Activated T-cell treated with anti-CD3 and anti-CD28 coated beads for 4 hours (primary cell): ENCODE measurements around the gene GNB1L.
"Not testable (repeated sequence)": the region's sequence is repeated elsewhere in the genome, so short reads cannot be mapped to it uniquely, and the experiment has no call there.

ENCODE experiments used
- DNase-seq: peaks from one replicate; pipeline ENCODE4 v3.0.0-alpha.2; 2020

Gene GNB1L

GRCh38 chr22:19807161-19807913 lies 47.3 kb downstream of the GNB1L start:
- no peak for DNase-seq

DNA sequence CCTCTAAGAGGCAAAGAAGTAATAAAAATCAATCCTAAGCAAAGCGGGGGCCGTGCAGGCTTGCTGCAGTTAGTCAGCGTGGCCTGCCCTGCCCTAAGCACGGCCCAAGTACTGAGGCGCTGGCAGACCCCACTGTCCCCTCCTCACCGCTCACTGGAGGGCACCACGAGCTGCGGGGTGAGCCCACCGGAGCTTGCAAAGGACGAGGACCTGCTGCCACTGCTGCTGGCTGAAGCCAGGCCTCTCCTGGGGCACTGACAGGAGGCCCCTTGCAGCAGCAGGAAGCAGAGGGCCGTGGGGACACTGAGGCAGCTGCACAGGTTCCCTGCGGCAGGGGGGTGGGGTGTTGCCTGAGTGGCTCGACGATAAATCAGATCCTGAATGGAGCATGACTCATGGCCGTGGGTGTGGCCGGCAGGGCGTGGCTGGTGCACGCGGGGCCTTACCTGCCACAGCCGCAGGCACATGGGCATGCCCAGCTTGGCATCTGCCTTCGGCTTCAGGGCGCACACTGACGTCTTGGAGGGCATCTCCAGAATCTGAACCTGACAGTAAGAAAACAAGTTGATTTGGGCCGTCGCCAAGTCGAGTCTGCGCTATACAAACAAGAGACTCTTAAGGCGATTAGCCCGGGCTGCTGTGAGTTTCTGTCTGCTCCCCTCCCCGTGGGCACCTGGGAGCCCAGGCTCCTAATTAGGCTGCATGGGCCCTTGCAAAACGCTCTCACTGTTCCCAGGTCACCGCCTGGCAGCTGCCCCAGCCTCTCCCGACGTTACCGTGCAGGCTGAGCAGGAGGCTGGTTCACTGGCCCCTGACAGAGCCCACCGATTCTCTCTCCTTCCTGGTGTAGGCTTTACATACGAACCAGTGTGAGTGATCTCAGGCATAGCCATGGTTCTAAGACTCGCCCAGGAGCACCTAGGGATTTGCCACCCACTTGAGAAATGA lies 48.2 kb downstream of the GNB1L start:
- DNase-seq, result no peak

DNA sequence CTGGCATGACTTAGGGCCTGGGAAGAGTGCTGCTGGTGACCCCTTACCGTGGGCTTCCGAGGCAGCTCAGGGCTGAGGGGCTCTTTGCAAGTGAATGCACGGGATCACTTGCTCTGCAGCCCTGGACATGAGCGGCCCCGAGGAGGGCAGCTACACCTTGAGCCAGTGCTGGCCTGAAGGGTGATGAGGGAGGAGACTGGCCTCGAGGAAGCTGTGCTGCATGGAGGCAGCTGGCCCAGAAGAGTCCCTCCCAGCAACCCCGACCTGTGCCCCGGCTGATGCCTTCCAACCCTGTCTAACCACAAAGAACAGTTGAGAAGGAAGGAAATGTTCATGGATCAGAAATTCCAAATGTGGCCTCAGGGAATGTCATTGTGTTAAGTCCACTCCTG lies 48.9 kb downstream of the GNB1L start:
- no peak for DNase-seq

GRCh38 chr22:19803736-19804267 lies 50.9 kb downstream of the GNB1L start:
- DNase-seq, result no peak

- DNase-seq, result no peak
These were observed 51.6 kb downstream of the GNB1L start for GRCh38 chr22:19802894-19803735.

DNA sequence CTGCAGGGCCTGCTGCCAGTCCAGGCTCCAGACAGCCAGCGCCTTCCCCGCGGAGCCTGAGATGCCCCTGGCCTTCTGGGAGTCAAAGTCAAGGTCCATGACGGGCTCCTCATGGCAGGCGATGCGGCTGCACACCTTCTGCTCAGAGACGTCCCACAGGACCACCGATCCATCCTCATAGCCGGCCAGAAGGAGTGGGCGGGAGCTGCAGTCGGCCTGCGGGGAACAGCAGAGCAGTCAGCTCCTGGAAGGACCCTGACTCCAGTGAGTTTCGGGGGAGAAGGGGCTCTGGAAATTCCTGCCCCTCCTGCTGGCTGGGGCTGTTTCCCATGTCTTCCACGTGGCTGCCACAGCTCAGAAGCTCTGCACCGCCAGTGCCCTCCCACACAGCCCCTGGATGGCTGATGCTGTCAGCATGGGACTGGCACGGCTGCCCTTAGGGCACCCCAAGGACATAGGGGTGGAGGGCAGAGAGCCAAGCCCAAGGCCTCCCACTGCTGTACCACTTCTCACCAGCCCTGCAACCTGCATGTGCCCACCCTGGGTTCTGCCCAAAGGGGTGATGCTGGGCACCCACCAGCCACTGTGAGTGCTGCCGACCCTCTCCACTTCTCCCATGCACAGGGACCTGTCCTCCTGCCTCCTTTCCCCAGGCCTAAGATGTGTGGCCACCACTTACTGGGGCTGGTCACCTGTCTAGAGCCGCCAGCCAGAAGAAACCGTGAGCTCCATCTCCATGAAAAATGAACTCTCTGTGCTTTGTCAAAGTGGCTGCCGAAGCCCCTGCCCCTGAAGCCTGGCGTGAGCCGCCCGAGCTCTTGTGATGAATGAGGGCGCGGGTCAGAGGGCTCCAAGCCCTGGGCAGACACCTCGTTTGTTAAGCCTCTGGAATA lies 52.4 kb downstream of the GNB1L start:
- DNase-seq, result no peak

DNA sequence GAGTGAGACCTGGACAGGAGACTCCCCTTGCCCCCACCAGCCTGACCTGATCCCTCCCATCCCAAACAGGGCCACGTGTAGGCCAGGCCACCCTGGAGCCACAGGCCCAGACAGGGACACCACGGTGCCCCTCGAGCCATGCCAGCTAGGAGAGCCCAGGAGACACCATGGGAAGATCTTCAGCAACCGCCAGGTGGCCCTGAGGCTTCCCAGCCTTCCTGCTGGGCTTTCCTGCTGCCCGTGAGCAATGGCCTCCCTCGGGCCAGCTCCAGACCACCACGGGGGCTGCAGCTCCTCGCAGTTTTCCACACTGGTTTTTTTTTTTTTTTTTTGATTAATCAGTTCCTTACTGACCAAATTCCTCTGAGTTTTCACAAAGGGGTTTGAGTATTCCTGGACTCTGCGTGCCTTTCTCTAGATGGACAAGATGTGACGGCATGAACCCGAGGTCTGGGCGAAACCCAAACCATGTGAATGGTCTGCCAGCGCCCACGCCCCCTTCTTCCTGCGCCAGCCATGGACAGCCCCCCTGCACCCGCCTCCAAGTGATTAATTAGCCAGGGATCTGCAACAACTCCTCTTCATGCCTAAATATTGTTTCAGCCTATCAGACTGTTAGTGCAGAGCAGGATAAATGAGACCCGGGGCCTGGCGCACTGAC lies 53.2 kb downstream of the GNB1L start:
- DNase-seq, result no peak

DNA sequence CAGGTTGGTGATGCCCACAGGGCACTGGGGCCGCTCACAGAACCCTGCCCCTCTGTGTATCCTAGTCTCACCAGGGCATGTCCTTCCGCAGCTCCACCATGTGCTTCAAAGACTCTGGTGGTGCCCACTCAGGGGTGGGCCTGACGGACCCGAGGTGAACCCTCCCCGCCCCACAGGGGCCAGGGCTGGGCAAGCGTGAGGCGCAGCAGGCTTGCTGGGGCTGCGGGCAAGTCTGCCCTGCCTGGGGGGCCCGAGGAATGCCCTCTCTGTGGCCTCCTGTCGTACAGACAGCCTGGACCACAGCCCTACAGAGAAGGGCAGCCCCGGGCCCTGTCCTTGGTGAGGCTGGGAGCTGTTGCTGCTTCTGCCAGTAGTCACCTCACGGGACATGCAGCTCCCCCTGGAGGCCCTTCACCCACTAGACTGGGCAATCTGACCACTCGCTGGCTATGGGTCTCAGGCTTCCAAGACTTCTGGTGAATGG lies 53.9 kb downstream of the GNB1L start:
- no peak for DNase-seq

DNA sequence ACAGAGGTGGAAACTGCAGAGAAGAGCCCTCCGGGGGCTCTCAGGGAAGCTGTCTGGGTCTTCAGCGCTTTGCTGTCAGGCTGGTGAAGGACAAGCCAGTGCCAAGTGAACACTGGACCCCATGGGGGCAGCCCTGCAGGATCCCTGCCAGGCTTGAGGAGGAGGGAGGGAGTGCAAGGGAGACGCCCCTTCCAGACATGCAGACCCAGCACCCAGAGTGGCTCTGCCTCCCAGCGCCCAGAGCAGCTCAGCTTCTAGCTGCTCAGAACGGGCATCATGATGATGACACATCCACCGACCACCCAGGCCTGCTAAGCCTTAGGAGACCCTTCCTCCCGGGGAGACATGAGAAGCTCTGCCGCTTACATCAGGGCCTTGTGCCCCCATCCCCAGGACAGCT lies 54.4 kb downstream of the GNB1L start:
- DNase-seq, result no peak

GRCh38 chr22:19799322-19800190 lies 55.1 kb downstream of the GNB1L start:
- DNase-seq, result no peak

DNA sequence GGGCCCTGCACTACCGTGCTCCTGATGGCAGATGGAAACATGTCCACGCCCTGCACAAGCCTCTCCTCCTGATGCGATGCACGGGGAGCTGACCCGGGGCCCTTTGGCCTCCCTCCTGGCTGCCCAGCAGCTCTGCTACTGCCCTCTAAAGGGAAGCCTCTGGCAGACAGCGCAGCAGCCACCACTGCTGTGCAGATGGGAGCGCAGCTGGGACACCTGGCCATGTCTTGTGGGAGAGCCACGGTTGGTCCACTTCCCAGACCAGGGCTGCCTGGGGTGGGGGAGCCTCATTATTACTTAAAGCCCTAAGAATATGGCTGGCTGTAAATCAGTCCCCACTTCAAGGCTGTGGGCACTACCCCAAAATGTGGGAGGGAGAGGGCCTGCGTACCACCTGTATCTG lies 55.8 kb downstream of the GNB1L start:
- DNase-seq, result no peak

DNA sequence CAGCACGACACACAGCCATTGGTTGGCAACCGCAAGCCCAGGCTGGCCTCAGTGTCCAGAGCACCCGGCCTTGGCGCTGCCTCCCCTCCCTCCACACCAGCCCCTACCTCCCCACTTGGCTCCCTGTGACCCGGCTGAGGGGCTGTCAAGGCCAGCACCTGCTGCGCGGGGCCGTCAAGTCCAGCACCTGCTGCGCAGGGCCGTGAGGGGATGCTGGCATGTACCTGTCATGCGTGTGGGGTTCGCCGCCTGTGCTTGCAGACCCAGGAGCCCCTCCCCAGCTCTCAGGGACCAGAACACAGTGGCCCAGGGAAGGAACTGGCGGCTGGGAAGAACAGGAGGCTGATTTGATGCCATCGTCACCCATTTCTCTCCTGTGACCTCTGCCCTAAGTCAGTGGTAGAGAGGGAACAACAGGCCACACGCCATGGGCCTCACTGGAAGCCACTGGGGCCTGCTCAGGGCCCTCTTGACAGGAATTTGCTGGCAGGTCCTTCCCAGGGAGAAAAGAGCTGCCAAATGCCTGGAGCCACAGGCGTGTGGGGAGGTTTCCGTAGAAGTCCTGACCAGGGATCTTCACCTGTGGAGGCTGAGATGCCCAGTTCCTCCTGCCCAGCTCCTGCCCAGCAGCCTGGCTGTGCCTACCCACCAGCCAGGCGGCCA lies 56.5 kb downstream of the GNB1L start:
- DNase-seq, result no peak

DNA sequence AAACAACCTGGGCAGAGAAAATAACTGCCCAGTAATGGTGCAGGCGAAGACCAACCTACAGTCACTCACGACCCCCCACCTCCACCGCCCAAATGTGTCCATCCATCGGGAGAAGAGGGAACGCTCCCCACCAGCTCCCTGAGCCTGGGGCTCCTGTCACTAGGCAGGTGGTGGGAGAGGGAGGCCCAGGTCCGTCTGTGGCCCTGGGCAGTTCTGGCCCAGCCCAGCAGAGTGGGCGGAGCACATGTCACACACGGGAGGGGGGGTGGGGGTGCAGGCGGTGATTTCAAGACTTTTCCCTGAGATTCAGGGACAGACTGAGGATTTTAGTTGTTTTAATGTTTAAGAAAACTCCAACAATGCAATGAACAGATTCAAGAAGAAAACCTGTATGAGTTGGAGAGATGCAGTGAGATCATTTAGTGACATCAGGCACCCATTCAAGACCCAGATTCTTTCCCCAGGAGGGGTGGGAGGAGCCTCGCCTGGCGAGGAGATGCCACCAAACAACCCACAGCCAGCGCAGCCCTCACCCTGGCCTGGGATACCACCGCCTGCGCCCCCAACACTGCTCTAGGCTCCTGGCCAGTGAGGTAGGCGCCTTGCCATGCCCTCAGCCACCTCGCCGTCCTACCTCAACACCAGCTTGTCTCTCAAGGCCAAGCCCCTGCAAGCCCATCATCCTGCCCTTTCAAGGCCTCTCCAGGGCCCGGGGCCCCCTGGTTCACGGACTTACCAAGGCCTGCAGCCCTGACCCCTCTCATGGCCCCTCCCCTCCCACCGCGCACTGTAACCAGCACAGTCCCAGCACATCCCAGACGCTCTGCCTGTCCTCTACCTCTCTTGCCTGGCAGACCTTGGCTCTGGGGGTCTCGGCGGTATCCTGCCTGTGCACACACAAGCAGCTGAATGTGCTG lies 57.3 kb downstream of the GNB1L start:
- DNase-seq, result no peak

DNA sequence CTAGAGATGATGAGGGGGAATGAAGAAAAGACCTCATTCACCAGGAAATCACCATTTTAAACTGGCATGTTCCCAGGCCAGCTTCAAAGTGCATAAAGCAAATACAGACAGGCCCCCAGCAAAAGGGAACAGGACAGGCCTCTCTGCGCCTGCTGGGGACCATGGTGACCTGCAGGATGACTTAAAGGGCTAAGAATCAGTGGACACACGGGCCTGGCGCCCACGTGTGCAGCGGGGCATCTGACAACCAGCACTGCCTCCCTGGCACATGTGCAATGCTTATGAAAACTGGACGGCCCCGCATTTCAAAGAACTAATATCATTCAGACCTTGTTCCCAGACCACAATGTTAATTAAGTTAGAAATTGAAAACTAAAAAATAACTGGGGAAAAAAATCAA lies 58.5 kb downstream of the GNB1L start:
- no peak for DNase-seq

GRCh38 chr22:19795617-19796008 lies 59.1 kb downstream of the GNB1L start:
- DNase-seq, result no peak

DNA sequence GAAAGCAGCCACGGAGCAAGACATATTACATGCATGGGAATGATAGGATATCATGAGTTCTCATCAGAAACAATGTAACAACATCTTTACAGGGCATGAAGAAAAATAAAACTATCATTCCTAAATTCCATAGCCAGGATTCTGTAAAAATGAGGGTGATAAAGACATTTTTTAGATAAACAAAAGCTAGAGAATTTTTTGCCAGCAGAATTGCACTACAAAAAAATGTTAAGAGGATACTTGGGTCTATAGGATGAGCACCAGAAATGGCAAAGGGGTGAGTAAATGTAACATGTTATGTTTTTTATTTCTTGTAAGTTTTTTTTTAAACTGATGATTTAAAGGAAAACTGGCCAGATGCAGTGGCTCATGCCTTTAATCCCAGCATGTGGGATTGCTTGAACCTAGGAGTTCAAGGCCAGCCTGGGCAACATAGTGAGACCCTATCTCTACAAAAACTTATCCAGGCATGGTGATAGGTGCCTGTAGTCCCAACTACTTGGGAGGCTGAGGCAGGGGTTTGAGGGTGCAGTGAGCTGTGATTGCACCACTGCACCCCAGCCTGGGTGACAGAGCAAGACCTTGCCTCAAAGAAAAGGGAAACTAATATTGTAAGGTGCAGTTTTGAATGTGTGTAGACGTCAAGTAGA lies 60.9 kb downstream of the GNB1L start:
- no peak for DNase-seq

GRCh38 chr22:19793161-19793560 lies 61.5 kb downstream of the GNB1L start:
- no peak for DNase-seq

- not testable (repeated sequence) for DNase-seq
These were observed 62.2 kb downstream of the GNB1L start for GRCh38 chr22:19792383-19792896.
